ENCODE measurements around the gene CR1. TPM values are rescaled to one million over a fixed set of nuclear protein-coding genes. Genes with fewer than 3 reads are reported as not detected.
"Not testable (repeated sequence)": the region's sequence is repeated elsewhere in the genome, so short reads cannot be mapped to it uniquely, and the experiment has no call there.

Gene CR1
- total and polyA plus RNA-seq, 3 donors from 2014 or later, result 0.47 to 3.1 (median 1.4) TPM

DNA sequence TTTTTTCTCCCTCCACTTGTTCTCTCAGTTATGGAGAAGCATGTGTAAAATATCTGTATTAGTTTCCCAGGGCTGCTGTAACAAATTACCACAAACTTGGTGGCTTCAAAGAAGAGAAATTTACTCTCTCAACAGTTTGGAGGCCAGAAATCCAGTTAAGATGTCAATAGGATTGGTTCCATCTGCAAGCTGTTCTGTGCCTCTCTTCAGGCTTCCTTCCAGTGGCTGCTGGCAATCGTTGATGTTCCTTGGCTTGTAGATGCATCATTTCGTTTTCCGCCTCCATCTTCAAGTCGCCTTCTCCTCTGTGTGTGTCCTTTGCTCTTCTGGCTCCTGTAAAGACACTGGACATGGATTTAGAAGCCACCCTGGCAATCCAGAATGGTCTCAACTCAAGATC lies 194.6 kb downstream of the CR1 start:
- H3K4me3 ChIP-seq; H3K9me3 ChIP-seq; H3K4me1 ChIP-seq; H3K36me3 ChIP-seq (ENCODE audit: low read depth, missing control alignments); intact Hi-C loops (cut with DNase I; ENCODE audit: low total_unique reads); H3K27ac ChIP-seq; DNase-seq; H3K27me3 ChIP-seq: not testable (repeated sequence)
- 78 to 87% methylated on average over 4 of the region's 4 CpGs for WGBS, 2 donors

DNA sequence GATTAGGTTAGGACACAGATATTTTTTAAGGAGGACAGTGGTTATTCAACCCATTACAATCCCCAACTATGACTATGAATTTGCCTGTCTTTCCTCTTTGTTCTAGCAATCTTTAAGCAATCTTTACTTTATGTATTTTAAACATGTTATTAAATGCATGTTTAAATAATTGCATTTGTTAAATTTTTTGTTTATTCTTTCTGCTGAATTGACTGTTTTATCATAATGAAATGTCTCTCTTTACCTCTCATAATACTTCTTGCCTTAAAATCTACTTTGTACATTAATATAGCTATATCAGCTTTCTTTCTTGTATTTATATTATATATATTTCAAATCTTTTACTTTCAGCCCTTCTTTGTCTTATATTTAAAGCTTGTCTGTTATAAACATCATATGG lies 195.1 kb downstream of the CR1 start:
- intact Hi-C loops (cut with DNase I; ENCODE audit: low total_unique reads), result no loop called here

More for the DNA sequence above, 195.1 kb downstream of the CR1 start:
- Histone ChIP-seq H3K4me3 (no peak overlapping the region), H3K36me3 (ENCODE audit: low read depth, missing control alignments) (no peaks in the 10 kb centered on the region), H3K9me3 (no peaks in the 10 kb centered on the region), H3K27me3 (no peaks in the 10 kb centered on the region), H3K4me1 (no peaks in the 10 kb centered on the region), H3K27ac (no peak overlapping the region)
- DNase-seq, result no peak
- no peak for TF ChIP-seq POLR2A (IDR thresholded peaks at IDR 0.05)
- no peak for TF ChIP-seq CTCF (IDR thresholded peaks at IDR 0.05)

Other genes with a start within 250 kb of the CR1 start
- 10 to 100 TPM; 38.0 to 45.7 TPM for gene CD55, start 174.5 kb upstream of the CR1 start, total RNA-seq
- 60.6 TPM for gene CD55, start 174.5 kb upstream of the CR1 start, polyA plus RNA-seq (ENCODE audit: insufficient read depth, low read depth, low replicate concordance)
- gene CR2, start 41.8 kb upstream of the CR1 start, total RNA-seq, result 1 to 10 TPM; 1.3 to 1.5 TPM
- 0.80 TPM for gene CR2, start 41.8 kb upstream of the CR1 start, polyA plus RNA-seq (ENCODE audit: insufficient read depth, low read depth, low replicate concordance)
- gene CR1L, start 149.0 kb downstream of the CR1 start, total RNA-seq, result not detected
- gene CR1L, start 149.0 kb downstream of the CR1 start, polyA plus RNA-seq (ENCODE audit: insufficient read depth, low read depth, low replicate concordance), result not detected

All from testis (tissue), 3 donors.